ENCODE results near the gene CCDC169.

CCDC169 gene

DNA sequence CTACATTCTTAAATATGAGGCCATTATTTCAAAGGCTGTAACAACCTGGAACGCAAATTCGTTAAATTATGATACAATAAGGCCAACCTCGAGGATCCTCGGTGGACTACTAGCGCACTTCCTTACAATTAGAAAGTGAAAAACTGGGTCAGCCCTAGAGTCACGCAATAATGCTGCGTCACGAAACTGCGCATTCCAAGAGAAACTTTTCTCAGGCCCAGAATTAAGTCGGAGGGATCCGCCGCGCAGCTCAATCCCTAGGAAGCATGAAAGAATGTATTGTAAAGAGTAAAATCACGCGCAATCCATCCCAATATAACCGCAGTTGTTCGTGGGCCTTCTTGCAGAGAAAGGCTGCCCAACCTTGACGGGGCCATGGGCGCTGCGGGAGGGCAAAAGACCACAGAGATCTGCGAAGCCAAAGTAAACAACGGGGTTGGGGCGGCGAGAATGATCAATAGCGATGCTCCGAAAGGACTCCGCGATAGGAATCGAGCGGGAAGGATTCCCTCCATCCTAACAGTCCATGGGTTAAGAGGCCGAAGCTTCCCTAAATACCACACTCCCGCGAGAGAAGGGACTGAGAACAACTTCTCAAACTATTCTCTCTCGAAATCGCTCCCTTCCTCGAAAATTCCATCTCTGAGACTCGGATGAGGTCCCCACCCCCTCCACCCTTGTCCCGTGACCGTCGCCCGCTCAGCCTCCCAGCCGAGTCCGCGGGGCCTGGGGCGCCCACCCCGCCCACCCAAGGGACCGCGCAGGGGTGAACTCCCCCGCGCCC, 48.0 kb upstream of the CCDC169 start (continued):
- TF ChIP-seq, protein P1, sequence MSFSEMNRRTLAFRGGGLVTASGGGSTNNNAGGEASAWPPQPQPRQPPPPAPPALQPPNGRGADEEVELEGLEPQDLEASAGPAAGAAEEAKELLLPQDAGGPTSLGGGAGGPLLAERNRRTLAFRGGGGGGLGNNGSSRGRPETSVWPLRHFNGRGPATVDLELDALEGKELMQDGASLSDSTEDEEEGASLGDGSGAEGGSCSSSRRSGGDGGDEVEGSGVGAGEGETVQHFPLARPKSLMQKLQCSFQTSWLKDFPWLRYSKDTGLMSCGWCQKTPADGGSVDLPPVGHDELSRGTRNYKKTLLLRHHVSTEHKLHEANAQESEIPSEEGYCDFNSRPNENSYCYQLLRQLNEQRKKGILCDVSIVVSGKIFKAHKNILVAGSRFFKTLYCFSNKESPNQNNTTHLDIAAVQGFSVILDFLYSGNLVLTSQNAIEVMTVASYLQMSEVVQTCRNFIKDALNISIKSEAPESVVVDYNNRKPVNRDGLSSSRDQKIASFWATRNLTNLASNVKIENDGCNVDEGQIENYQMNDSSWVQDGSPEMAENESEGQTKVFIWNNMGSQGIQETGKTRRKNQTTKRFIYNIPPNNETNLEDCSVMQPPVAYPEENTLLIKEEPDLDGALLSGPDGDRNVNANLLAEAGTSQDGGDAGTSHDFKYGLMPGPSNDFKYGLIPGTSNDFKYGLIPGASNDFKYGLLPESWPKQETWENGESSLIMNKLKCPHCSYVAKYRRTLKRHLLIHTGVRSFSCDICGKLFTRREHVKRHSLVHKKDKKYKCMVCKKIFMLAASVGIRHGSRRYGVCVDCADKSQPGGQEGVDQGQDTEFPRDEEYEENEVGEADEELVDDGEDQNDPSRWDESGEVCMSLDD (tag by site-specific recombination; IDR thresholded peaks at IDR 0.05): no peak
- no peak for TF ChIP-seq ZNF155 (tag by site-specific recombination; IDR thresholded peaks at IDR 0.05)
- no peak for TF ChIP-seq ZNF654 (tag by site-specific recombination; IDR thresholded peaks at IDR 0.05; ENCODE audit: low read depth)
- peak; percentile 62 for TF ChIP-seq ZXDB (tag by site-specific recombination; IDR thresholded peaks at IDR 0.05)
- TF ChIP-seq, protein P2, sequence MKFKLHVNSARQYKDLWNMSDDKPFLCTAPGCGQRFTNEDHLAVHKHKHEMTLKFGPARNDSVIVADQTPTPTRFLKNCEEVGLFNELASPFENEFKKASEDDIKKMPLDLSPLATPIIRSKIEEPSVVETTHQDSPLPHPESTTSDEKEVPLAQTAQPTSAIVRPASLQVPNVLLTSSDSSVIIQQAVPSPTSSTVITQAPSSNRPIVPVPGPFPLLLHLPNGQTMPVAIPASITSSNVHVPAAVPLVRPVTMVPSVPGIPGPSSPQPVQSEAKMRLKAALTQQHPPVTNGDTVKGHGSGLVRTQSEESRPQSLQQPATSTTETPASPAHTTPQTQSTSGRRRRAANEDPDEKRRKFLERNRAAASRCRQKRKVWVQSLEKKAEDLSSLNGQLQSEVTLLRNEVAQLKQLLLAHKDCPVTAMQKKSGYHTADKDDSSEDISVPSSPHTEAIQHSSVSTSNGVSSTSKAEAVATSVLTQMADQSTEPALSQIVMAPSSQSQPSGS (tag by site-specific recombination; IDR thresholded peaks at IDR 0.05; ENCODE audit: low read depth): no peak
- peak; percentile 41; the same call in 1 of the 2 replicates for TF ChIP-seq KLF10 (tag by site-specific recombination; IDR thresholded peaks at IDR 0.05)
- peak; percentile 71 for TF ChIP-seq BCL6B (tag by site-specific recombination; IDR thresholded peaks at IDR 0.05)
- TF ChIP-seq ZNF341 (tag by site-specific recombination; IDR thresholded peaks at IDR 0.05; ENCODE audit: low read depth): no peak
- no peak for TF ChIP-seq ZNF549 (tag by site-specific recombination; IDR thresholded peaks at IDR 0.05)
- TF ChIP-seq ZSCAN5A (tag by site-specific recombination; IDR thresholded peaks at IDR 0.05): no peak
- no peak for TF ChIP-seq ZNF292 (tag by site-specific recombination; IDR thresholded peaks at IDR 0.05; ENCODE audit: borderline replicate concordance, low read depth)
- peak; percentile 70; the same call in 1 of the 2 replicates for TF ChIP-seq IKZF3 (tag by site-specific recombination; IDR thresholded peaks at IDR 0.05)
- TF ChIP-seq KLF7 (tag by site-specific recombination; IDR thresholded peaks at IDR 0.05; ENCODE audit: borderline replicate concordance): no peak
- no peak for TF ChIP-seq ZNF707 (tag by site-specific recombination; IDR thresholded peaks at IDR 0.05)
- TF ChIP-seq ZNF544 (tag by site-specific recombination; IDR thresholded peaks at IDR 0.05): no peak
- no peak for TF ChIP-seq ZNF324 (tag by site-specific recombination; IDR thresholded peaks at IDR 0.05)
- TF ChIP-seq ZNF24 (tag by site-specific recombination; IDR thresholded peaks at IDR 0.05): peak; percentile 56; the same call in 1 of the 2 replicates
- no peak for TF ChIP-seq ZNF785 (tag by site-specific recombination; IDR thresholded peaks at IDR 0.05)
- peak; percentile 28; the same call in 1 of the 2 replicates for TF ChIP-seq ZIC2 (tag by site-specific recombination; IDR thresholded peaks at IDR 0.05)
- no peak for TF ChIP-seq ZNF274 (IDR thresholded peaks at IDR 0.05; ENCODE audit: low read length)
- no peak for TF ChIP-seq ZNF274 (tag by site-specific recombination; IDR thresholded peaks at IDR 0.05; ENCODE audit: borderline replicate concordance)
- no peak for TF ChIP-seq ZNF560 (tag by site-specific recombination; IDR thresholded peaks at IDR 0.05; ENCODE audit: borderline replicate concordance)
- TF ChIP-seq ZNF791 (tag by site-specific recombination; IDR thresholded peaks at IDR 0.05): no peak
- no peak for TF ChIP-seq ZNF19 (tag by site-specific recombination; IDR thresholded peaks at IDR 0.05; ENCODE audit: low read depth)
- TF ChIP-seq ZNF114 (tag by site-specific recombination; IDR thresholded peaks at IDR 0.05): no peak
- no peak for TF ChIP-seq HOXD13 (CRISPR knock-in tag; IDR thresholded peaks at IDR 0.05; ENCODE audit: borderline replicate concordance)
- TF ChIP-seq ZNF280C (tag by site-specific recombination; IDR thresholded peaks at IDR 0.05): no peak
- TF ChIP-seq ZNF266 (tag by site-specific recombination; IDR thresholded peaks at IDR 0.05; ENCODE audit: low read depth): no peak
- peak; percentile 15; the same call in 1 of the 2 replicates for TF ChIP-seq WT1 (tag by site-specific recombination; IDR thresholded peaks at IDR 0.05)
- no peak for TF ChIP-seq ZNF23 (tag by site-specific recombination; IDR thresholded peaks at IDR 0.05; ENCODE audit: borderline replicate concordance)
